ENCODE measurements around the gene UST.

DNA sequence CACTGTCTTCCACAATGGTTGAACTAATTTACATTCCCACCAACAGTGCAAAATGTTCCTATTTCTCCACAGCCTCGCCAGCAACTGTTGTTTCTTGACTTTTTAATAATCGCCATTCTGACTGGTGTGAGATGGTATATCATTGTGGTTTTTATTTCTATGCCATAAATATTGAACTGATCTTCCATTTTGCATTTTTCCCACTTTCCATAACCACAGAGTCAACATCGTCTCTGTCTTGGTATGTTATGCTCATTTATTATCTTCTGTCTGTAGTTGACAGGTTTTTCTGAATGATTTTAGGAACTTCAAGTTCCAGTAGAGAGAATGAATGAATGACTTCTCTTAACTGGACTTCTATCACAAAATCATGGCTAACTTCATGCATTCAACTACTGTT is 259.8 kb downstream of the UST start:
- TF ChIP-seq SP1 (IDR thresholded peaks at IDR 0.05) (no peak), FOXA1 (IDR thresholded peaks at IDR 0.05) (no peak), ARNT (IDR thresholded peaks at IDR 0.05) (no peak), BHLHE40 (IDR thresholded peaks at IDR 0.05; ENCODE audit: borderline replicate concordance) (no peak), CTBP1 (IDR thresholded peaks at IDR 0.05; ENCODE audit: borderline replicate concordance) (no peak), FOXM1 (IDR thresholded peaks at IDR 0.05; ENCODE audit: borderline replicate concordance) (no peak)
